ENCODE results near the gene FAR1. TPM values are rescaled to one million over a fixed set of nuclear protein-coding genes. Genes with fewer than 3 reads are reported as not detected.

Gene FAR1
- polyA plus RNA-seq, 4 donors, result 59.0 to 80.4 (median 70.4) TPM

- DNase-seq (ENCODE audit: low read depth in 4 of 4, low spot score in 3 of 4), result no peak
Observed at GRCh38 chr11:13669544-13670488, 1.3 kb downstream of the FAR1 start.

GRCh38 chr11:13672576-13673210 is 4.2 kb downstream of the FAR1 start:
- DNase-seq (ENCODE audit: low read depth in 4 of 4, low spot score in 3 of 4), result no peak

- no peak for DNase-seq (ENCODE audit: low read depth in 4 of 4, low spot score in 3 of 4)
Observed at GRCh38 chr11:13674799-13675509, 6.5 kb downstream of the FAR1 start.

- no peak for DNase-seq (ENCODE audit: low read depth in 4 of 4, low spot score in 3 of 4)
Observed at GRCh38 chr11:13676576-13676975, 8.1 kb downstream of the FAR1 start.

GRCh38 chr11:13679768-13680167 is 11.3 kb downstream of the FAR1 start:
- DNase-seq (ENCODE audit: low read depth in 4 of 4, low spot score in 3 of 4), result no peak

GRCh38 chr11:13680501-13681264 is 12.2 kb downstream of the FAR1 start:
- DNase-seq (ENCODE audit: low read depth in 4 of 4, low spot score in 3 of 4), result no peak

GRCh38 chr11:13681446-13681845 is 13.0 kb downstream of the FAR1 start:
- DNase-seq (ENCODE audit: low read depth in 4 of 4, low spot score in 3 of 4), result no peak

GRCh38 chr11:13682212-13682611 is 13.7 kb downstream of the FAR1 start:
- DNase-seq (ENCODE audit: low read depth in 4 of 4, low spot score in 3 of 4), result no peak

GRCh38 chr11:13685461-13686108 is 17.1 kb downstream of the FAR1 start:
- no peak for DNase-seq (ENCODE audit: low read depth in 4 of 4, low spot score in 3 of 4)

GRCh38 chr11:13686776-13687175 is 18.3 kb downstream of the FAR1 start:
- DNase-seq (ENCODE audit: low read depth in 4 of 4, low spot score in 3 of 4), result no peak

- no peak for DNase-seq (ENCODE audit: low read depth in 4 of 4, low spot score in 3 of 4)
Observed at GRCh38 chr11:13687271-13687670, 18.8 kb downstream of the FAR1 start.

GRCh38 chr11:13691286-13691899 is 22.9 kb downstream of the FAR1 start:
- no peak for DNase-seq (ENCODE audit: low read depth in 4 of 4, low spot score in 3 of 4)

GRCh38 chr11:13692172-13692571 is 23.7 kb downstream of the FAR1 start:
- DNase-seq (ENCODE audit: low read depth in 4 of 4, low spot score in 3 of 4), result no peak

- no peak for DNase-seq (ENCODE audit: low read depth in 4 of 4, low spot score in 3 of 4)
Observed at GRCh38 chr11:13694115-13694514, 25.6 kb downstream of the FAR1 start.

- no peak for DNase-seq (ENCODE audit: low read depth in 4 of 4, low spot score in 3 of 4)
Observed at GRCh38 chr11:13695886-13696285, 27.4 kb downstream of the FAR1 start.

- no peak for DNase-seq (ENCODE audit: low read depth in 4 of 4, low spot score in 3 of 4)
Observed at GRCh38 chr11:13697710-13698109, 29.2 kb downstream of the FAR1 start.

GRCh38 chr11:13698132-13698531 is 29.7 kb downstream of the FAR1 start:
- DNase-seq (ENCODE audit: low read depth in 4 of 4, low spot score in 3 of 4), result no peak

- no peak for DNase-seq (ENCODE audit: low read depth in 4 of 4, low spot score in 3 of 4)
Observed at GRCh38 chr11:13699041-13699440, 30.6 kb downstream of the FAR1 start.

GRCh38 chr11:13699870-13700269 is 31.4 kb downstream of the FAR1 start:
- no peak for DNase-seq (ENCODE audit: low read depth in 4 of 4, low spot score in 3 of 4)

GRCh38 chr11:13701506-13701905 is 33.0 kb downstream of the FAR1 start:
- DNase-seq (ENCODE audit: low read depth in 4 of 4, low spot score in 3 of 4), result no peak

All from right renal pelvis (tissue), 4 donors.